HS-27A (cell line): ENCODE measurements around the gene GAB2.

Experiments used
- DNase-seq: peaks from one replicate; pipeline ENCODE4 v3.0.0-alpha.2; 2012; ENCODE audit warnings: low read depth, missing footprints

The GAB2 gene

DNA sequence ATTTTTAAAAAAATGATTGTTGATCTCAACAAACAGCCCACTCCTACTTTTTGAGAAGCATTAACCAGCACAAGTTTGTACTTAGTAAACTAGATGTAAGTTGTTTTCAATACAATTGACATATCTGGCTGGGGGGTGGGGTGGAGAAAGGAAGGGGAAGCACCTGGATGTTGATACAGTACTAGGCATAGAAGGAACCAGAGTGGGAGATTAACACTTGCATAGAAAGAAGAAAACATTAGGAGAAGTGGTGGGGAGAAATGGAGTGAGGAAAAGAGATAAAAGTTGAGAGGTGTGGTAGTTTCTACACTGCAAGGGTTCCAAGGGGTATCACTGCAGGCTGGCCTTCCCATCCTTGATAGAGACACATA is 10.6 kb upstream of the GAB2 start:
- DNase-seq: no peak

DNA sequence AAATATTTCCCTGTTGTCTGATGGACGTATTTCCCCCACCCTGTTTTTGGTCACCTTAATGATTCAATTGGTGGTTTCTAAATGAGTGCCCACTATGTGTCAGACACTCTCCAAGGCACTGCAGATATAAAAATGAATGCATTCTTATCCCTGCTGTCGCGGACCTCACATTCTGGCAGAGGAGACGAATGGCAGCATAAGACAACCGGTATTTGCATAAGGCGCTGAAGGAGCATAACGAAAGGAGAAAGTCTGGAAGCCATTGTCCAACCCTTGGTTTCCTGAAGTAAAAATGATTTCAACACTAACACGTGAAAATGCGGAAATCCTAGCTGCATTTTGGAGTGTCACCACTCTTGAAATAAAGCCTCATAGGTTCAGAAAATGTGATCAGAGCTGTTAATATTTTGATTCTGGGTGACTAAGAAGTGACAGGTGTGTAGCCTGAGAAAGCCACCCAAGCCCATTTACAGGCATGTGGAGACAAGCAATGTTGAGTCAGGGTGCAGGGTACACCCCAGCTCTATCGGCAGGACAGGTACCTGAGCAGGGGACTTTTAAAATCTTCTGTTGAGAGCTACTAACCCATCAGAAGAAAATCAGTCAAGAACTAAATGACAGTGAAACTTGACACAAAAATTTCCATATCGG is 10.1 kb upstream of the GAB2 start:
- DNase-seq: no peak

GRCh38 chr11:78426845-78427244 is 9.2 kb upstream of the GAB2 start:
- DNase-seq: no peak

DNA sequence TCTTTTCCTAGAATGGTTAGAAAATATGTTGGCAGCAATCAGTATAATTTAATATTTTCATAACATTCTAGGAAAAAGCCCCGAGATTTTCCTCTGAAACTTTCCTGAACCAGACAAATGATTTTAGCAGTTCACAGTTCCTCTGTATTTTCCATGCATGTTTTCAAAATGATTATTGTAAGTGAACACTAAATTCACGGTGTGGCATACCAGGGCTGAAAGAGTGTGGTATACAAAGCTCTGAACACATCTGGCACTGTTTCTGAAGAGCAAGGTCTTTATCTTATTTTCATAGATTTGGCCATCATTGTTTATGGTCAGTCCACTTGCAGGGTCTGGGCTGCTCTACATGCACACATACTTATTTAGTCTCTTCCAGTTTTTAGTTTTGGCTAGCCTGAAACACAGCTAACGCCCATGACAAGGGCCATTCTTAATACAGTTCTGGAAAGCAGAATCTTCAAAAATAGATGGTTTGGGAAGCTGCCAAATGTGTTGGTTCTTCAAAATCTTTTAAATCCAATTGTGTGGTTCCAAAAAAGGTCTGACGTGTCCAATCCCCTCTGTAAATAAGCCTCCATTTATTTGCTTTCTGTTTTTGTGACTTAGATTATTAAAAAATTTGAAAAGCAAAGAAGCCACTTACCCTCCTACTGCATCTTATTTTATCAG is 7.9 kb upstream of the GAB2 start:
- no peak for DNase-seq

- no peak for DNase-seq
Observed at GRCh38 chr11:78424334-78425270, 7.0 kb upstream of the GAB2 start.

DNA sequence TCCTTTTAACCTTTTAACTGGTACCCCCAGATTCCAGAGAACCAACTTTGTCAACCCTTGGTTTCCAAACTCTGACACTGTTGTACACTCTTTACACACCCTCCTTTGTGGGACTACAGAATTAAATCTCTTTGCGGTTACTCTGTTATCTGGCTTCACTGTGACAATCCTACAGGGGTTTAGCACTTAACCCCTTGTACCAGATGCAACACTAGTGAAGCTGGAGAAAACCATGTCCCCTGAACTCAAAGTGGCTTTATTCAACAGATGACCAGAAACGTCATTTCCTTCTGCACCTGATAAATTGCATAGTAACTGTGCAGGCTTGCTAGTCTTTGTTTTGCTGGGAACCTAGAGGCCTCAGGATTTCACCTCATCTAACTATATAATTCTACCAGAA is 5.6 kb upstream of the GAB2 start:
- no peak for DNase-seq

DNA sequence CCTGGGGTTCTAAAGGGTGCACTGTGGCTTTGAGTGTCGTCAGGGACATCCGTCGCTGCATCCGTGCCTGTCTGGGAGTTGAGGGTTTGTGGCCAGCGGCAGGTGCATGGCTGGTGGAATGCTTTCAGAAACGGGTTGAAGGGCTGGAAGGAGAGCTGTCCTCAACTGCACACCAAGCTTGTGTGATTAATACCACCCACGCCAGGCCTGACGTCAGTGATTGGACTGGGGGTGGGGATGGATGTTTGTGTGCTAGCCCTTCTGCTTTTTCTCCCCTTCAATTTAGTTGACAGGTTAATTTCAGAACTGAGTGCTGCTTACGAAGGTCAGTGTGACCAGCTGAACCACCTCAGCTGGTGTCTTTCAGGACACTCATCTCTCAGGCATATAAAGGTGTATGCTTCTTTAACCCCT is 3.2 kb upstream of the GAB2 start:
- DNase-seq: peak; percentile 29

DNA sequence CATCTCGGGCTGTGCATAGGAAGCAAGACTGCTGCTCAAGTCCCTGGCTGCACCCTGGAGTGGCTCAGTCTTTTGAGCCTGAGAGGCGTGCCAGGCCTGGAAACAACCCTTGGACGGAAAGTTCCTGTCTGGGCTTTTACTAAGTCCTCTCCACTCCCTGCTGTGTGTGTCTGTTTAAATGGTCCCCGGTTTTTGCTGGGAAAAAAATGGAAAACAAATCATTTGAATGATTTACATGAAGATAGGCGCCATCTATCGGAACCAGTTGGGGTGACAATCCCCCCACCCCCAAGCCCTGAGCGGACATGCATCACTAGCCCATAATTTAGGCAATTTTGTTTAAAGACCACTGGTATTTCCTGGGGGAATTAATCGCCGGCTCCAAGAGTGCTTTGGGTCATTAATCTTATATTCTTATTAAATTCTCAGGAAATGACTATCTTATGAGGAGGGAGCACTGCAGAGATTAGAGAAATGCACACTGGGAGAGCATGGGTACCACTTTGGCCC is 2.7 kb upstream of the GAB2 start:
- DNase-seq: peak; percentile 73

GRCh38 chr11:78419327-78419726 is 1.7 kb upstream of the GAB2 start:
- DNase-seq: peak; percentile 64

DNA sequence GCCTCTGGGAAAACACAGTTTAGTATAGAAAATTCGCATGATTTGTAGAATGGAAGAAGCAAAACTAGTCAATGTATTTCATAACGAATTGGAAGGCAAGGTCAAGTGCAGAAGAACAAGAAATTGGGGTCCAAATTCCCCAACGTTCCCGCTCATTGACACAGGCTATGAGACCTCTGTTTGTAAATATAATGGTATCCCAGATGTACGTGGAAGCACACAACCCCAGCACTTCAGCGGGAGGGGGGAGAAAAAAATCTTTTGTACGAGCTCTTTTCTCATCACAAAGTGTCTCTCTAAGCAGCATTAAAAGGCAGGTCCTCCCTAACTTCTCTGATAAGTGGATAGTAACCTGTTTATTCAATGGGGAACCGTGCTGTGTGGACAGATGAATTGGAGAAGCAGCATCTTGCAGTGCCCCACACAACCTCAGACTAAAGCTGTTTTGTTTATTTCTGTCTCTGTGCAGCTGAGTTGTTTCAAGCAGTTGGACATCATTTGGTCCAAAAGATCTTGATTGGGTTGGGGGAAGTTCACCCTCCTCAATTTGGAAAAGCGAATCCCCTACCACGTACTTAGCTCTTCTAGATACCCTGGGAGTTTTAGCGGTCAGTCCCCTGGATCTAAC is 1.1 kb upstream of the GAB2 start:
- DNase-seq: no peak

- peak; percentile 35 for DNase-seq
Observed at GRCh38 chr11:78417888-78418583, 416 bp upstream of the GAB2 start.

DNA sequence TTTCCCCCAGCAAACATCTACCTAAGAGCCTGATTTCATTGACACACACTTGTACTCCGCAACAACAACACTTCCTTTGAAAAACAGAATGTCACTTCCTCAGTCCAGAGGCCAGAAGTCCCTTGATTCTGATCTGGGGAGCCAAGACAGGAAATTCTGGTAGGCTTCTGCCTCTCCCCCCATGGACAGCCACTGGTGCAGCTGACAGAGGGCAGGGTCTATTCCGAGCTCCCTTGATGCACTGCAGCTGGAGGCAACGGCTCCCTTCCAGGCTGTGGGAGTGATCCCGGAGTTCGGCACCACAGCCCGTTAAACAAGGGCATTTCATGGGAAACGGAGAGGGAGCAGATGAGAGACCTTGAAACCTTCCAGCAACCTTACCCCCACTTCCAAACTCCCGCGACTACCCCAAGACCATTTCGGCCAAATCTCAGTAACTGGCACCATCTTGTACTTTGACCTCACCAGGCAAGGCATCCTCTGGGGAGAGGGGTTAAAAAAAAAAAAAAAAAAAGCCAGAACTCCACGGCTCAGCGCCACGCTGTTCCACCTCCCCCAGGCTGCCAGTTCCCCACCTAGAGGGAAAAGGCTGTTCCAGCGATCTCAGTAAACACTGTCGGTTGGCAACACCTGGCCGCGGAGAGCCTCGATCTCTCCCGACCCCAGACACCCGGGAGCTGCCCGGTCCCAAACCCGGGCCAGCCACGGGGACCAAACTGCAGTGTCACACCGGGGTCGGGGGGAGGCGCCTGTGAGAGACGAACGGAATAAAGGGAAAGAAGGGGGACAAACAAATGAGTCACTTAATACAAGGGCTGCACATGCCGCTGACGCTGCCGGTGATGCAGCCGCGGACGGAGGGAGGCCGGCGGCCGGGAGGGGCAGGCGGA is 1.1 kb downstream of the GAB2 start:
- DNase-seq: peak; percentile 75

- DNase-seq: no peak
Observed at GRCh38 chr11:78415338-78415737, 2.3 kb downstream of the GAB2 start.

GRCh38 chr11:78414321-78415051 is 3.1 kb downstream of the GAB2 start:
- no peak for DNase-seq

DNA sequence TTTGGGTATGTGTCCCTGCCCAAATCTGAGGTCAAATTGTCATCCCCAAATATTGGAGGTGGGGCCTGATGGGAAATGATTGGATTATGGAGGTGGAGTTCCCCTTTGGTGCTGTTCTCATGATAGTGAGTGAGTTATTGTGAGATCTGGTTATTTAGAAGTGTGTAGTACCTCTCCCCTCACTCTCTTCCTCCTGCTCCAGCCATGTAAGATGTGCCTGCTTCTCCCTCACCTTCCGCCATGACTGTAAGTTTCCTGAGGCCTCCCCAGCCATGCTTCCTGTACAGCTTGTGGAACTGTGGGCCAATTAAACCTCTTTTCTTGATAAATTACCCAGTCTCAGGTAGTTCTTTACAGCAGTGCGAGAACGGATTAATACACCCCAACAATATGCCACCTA is 9.0 kb downstream of the GAB2 start:
- DNase-seq: no peak

DNA sequence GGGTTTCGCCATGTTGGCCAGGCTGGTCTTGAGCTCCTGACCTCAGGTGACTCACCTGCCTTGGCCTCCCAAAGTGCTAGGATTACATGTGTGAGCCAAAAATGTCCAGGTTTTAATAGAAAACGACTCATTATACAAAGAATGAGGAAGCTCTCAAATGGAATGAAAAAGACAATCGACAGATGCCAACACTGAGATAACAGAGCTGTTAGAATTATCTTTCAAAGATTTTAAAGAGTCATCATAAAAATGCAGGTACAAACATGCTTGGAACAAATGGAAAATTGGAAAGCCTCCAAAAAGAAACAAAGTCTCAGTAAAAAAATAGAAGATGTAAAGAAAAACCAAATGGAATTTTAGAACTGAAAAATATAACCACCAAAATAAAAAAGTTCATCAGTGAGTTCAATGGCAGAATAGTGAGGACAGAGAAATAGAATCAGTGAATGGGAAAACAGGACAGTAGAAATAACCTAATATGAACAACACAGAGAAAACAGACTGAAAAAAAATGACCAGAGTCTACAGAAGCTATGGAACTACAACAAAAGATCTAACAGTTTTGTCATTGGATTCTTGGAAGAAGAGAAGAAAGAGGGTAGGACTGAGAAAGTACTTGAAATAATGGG is 10.9 kb downstream of the GAB2 start:
- DNase-seq: no peak

DNA sequence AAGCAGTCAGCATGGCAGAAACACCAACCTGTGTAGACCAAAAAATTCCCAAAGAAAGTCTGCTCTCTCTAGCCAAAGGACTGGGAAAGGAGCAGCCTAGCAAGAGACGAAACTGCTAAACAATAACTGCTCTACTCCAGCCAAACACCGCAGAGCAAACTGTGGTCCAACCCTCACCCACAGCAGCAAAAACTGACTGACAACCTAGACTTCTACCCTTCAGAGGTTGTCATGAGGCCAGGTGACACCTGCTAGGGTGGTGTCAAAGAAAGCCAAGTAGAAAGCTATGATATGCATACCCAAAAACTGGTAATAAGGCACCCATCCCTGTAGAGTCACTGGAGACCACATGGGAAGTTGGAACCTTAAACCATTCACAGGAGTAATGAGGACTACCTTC is 11.8 kb downstream of the GAB2 start:
- DNase-seq: no peak

GRCh38 chr11:78403781-78404180 is 13.8 kb downstream of the GAB2 start:
- no peak for DNase-seq

GRCh38 chr11:78402847-78403246 is 14.8 kb downstream of the GAB2 start:
- DNase-seq: no peak
